Stimulated activated CD8-positive, alpha-beta memory T cell treated with anti-CD3 and anti-CD28 coated beads, Interleukin-4, amount 100 ng/mL, for 1 hour (primary cell): ENCODE results near the gene MRPS2.

Experiments used
- DNase-seq, 2 donors: peaks; one replicate each; pipeline ENCODE4 v3.0.0-alpha.2; 2020; ENCODE audit warnings: low read depth in 2 of 2, low spot score in 1 of 2

MRPS2 gene

DNA sequence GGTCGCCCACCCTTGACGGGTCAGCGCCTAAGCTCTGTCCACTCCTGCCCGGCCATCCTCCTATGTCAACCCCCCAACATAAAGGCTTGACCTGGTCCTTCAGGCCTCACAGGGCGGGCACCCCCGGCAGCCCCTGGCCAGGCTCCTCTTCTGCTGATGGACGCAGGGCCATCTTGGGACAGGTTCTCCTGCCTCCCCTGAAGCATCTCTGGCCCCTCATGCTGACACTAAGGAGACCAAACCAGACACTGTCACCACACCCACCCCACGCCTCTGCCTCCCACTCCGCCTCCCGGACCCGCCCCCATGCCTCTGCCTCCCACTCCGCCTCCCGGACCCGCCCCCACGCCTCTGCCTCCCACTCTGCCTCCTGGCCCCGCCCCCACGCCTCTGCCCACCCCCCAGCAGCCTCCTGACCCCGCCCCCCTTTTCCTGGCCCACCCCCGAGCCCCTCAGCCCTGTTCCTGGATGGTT lies 52.3 kb downstream of the MRPS2 start:
- DNase-seq: no peak
